HL-60/S4 treated with retinoic acid at 250 ng/mL for 4 days and 3 days (cell line): ENCODE data around the gene RASSF6.
"Not testable (repeated sequence)": the region's sequence is repeated elsewhere in the genome, so short reads cannot be mapped to it uniquely, and the experiment has no call there.

Source experiments
- in situ Hi-C: fragments of 300-500 bp; cut with MboI; formaldehyde crosslinking; loops from 2 replicates; pipeline ENCODE4 v1.7.0; 2022; ENCODE audit warnings: low sequenced_read_pairs

The RASSF6 gene

GRCh38 chr4:73614311-73614867 lies 5.8 kb downstream of the RASSF6 start:
- in situ Hi-C loops, result no loop called here

GRCh38 chr4:73613130-73613529 lies 7.1 kb downstream of the RASSF6 start:
- in situ Hi-C loops, result no loop called here

GRCh38 chr4:73612032-73612431 lies 8.2 kb downstream of the RASSF6 start:
- in situ Hi-C loops, result no loop called here

- in situ Hi-C loops, result no loop called here
Measured at GRCh38 chr4:73609706-73610105, 10.5 kb downstream of the RASSF6 start.

- in situ Hi-C loops, result no loop called here
Measured at GRCh38 chr4:73608689-73609594, 11.3 kb downstream of the RASSF6 start.

- in situ Hi-C loops, result no loop called here
Measured at GRCh38 chr4:73607375-73608033, 12.7 kb downstream of the RASSF6 start.

GRCh38 chr4:73606465-73606974 lies 13.7 kb downstream of the RASSF6 start:
- in situ Hi-C loops, result no loop called here

- in situ Hi-C loops, result no loop called here
Measured at GRCh38 chr4:73603854-73604584, 16.2 kb downstream of the RASSF6 start.

GRCh38 chr4:73603271-73603710 lies 16.9 kb downstream of the RASSF6 start:
- in situ Hi-C loops, result no loop called here

GRCh38 chr4:73600954-73601353 lies 19.3 kb downstream of the RASSF6 start:
- in situ Hi-C loops, result no loop called here

GRCh38 chr4:73599182-73599581 lies 21.1 kb downstream of the RASSF6 start:
- in situ Hi-C loops, result no loop called here

GRCh38 chr4:73597594-73597993 lies 22.6 kb downstream of the RASSF6 start:
- in situ Hi-C loops, result no loop called here

- in situ Hi-C loops, result not testable (repeated sequence)
Measured at GRCh38 chr4:73597183-73597582, 23.1 kb downstream of the RASSF6 start.

GRCh38 chr4:73596001-73596400 lies 24.2 kb downstream of the RASSF6 start:
- in situ Hi-C loops, result no loop called here

- in situ Hi-C loops, result no loop called here
Measured at GRCh38 chr4:73593631-73594241, 26.5 kb downstream of the RASSF6 start.

- in situ Hi-C loops, result no loop called here
Measured at GRCh38 chr4:73589887-73590801, 30.1 kb downstream of the RASSF6 start.

GRCh38 chr4:73589261-73589847 lies 30.9 kb downstream of the RASSF6 start:
- in situ Hi-C loops, result no loop called here

GRCh38 chr4:73588613-73589012 lies 31.6 kb downstream of the RASSF6 start:
- in situ Hi-C loops, result no loop called here

GRCh38 chr4:73586666-73587065 lies 33.6 kb downstream of the RASSF6 start:
- in situ Hi-C loops, result no loop called here
